B cell (primary cell): Measurements from ENCODE around the gene TMEM131L. TPM values are rescaled to one million over a fixed set of nuclear protein-coding genes. Genes with fewer than 3 reads are reported as not detected.
"Not testable (repeated sequence)": the region's sequence is repeated elsewhere in the genome, so short reads cannot be mapped to it uniquely, and the experiment has no call there.

Experiments
- ATAC-seq: fragments of 200-7000 bp; cut with Tn5 transposase; one replicate; pipeline ENCODE4 v1.10.0; 2021; ENCODE audit warnings: low read depth, mild to moderate bottlenecking, moderate number of reproducible peaks, moderate library complexity
- CTCF ChIA-PET: fragments of 350-600 bp; sonication (Branson Sonifier 250); formaldehyde crosslinking; loops from one replicate; lab custom pipeline; 2021; ENCODE audit warnings: antibody characterized with exemption, inconsistent platforms; lab: Charles Lee
- POLR2A ChIA-PET: fragments of 350-600 bp; sonication (Branson Sonifier 250); formaldehyde crosslinking; loops from one replicate; lab custom pipeline; 2021; ENCODE audit warnings: antibody characterized with exemption; lab: Charles Lee
- DNase-seq: peaks from one replicate; pipeline ENCODE4 v3.0.0; 2013
- H2AFZ ChIP-seq: 2 replicates; pipeline ENCODE4 v1.6.1; 2012; ENCODE audit warnings: mild to moderate bottlenecking, low read depth, low read length; ENCODE audit not compliant: insufficient read depth, poor library complexity, severe bottlenecking
- H3K27ac ChIP-seq, 2 donors: 1 replicate in 1 of 2; 2 replicates in 1 of 2; pipeline ENCODE4 v1.5.1; 2012 to 2013; ENCODE audit warnings: low read length in 2 of 2, mild to moderate bottlenecking in 2 of 2, moderate library complexity in 1 of 2
- H3K27me3 ChIP-seq, 4 experiments: fragments of 200-600 bp in 1 of 4; sonication (generic) in 1 of 4; replicated peaks in 1 of 4; 1 replicate in 2 of 4; 2 replicates in 2 of 4; pipeline versions ENCODE4 v1.6.1 to v1.7.0; 2013 to 2016; ENCODE audit warnings: low read length in 3 of 4, mild to moderate bottlenecking in 2 of 4, mixed read lengths in 1 of 4, moderate library complexity in 1 of 4; ENCODE audit not compliant: insufficient read depth in 4 of 4, control insufficient read depth in 3 of 4; ENCODE audit errors: control extremely low read depth in 1 of 4
- H3K36me3 ChIP-seq, 2 experiments: replicated peaks in 1 of 2; 1 replicate in 1 of 2; 2 replicates in 1 of 2; pipeline versions ENCODE4 v1.6.1 to v1.7.1; 2013; ENCODE audit warnings: low read length in 1 of 2; ENCODE audit not compliant: insufficient read depth in 2 of 2, control insufficient read depth in 1 of 2; ENCODE audit errors: control extremely low read depth in 1 of 2, extremely low read depth in 1 of 2
- H3K4me1 ChIP-seq, 2 donors: fragments of 200-600 bp in 1 of 2; sonication (generic) in 1 of 2; 1 replicate in 1 of 2; 2 replicates in 1 of 2; pipeline versions ENCODE4 v1.5.1 to v1.6.1; 2013 to 2017; ENCODE audit warnings: low read length in 2 of 2; ENCODE audit not compliant: control insufficient read depth in 2 of 2, insufficient read depth in 2 of 2
- H3K4me2 ChIP-seq: replicated peaks from 2 replicates; pipeline ENCODE3; 2012; ENCODE audit warnings: mild to moderate bottlenecking, low read depth, low read length; ENCODE audit not compliant: poor library complexity, severe bottlenecking
- H3K4me3 ChIP-seq, 5 experiments: fragments of 200-600 bp in 1 of 5; sonication (generic) in 1 of 5; 1 replicate in 3 of 5; 2 replicates in 2 of 5; pipeline versions ENCODE4 v1.5.1 to v1.7.0; 2011 to 2016; ENCODE audit warnings: low read length in 4 of 5, mild to moderate bottlenecking in 4 of 5, low read depth in 2 of 5, control low read depth in 1 of 5, moderate library complexity in 1 of 5; ENCODE audit not compliant: insufficient read depth in 1 of 5; ENCODE audit errors: control extremely low read depth in 1 of 5, extremely low read depth in 1 of 5
- H3K79me2 ChIP-seq: fragments of 200-600 bp; sonication (generic); one replicate; pipeline ENCODE4 v1.6.0; 2016; ENCODE audit warnings: low read length; ENCODE audit not compliant: control insufficient read depth, insufficient read depth
- H3K9ac ChIP-seq: fragments of 200-600 bp; sonication (generic); 2 replicates; pipeline ENCODE4 v1.6.1; 2017; ENCODE audit warnings: mild to moderate bottlenecking, low read length, moderate library complexity
- H3K9me3 ChIP-seq, 3 donors: one replicate each; pipeline versions ENCODE4 v1.6.1 to v1.7.1; 2013; ENCODE audit warnings: low read length in 2 of 3; ENCODE audit not compliant: control insufficient read depth in 2 of 3, insufficient read depth in 1 of 3; ENCODE audit errors: control extremely low read depth in 1 of 3
- H4K20me1 ChIP-seq: 2 replicates; pipeline ENCODE4 v1.6.0; 2012; ENCODE audit warnings: mild to moderate bottlenecking, low read length; ENCODE audit not compliant: insufficient read depth, control insufficient read depth, poor library complexity, severe bottlenecking
- H3K27ac Mint-ChIP-seq: one replicate; pipeline ENCODE4 v1.8.0; 2021; ENCODE audit warnings: mixed read lengths
- H3K27me3 Mint-ChIP-seq: one replicate; pipeline ENCODE4 v1.8.0; 2021; ENCODE audit warnings: mixed read lengths
- H3K4me1 Mint-ChIP-seq: one replicate; pipeline ENCODE4 v1.8.0; 2021; ENCODE audit warnings: mixed read lengths
- H3K4me3 Mint-ChIP-seq: one replicate; pipeline ENCODE4 v1.8.0; 2021; ENCODE audit warnings: mixed read lengths
- H3K9me3 Mint-ChIP-seq: one replicate; pipeline ENCODE4 v1.8.0; 2022; ENCODE audit warnings: mixed read lengths; ENCODE audit not compliant: insufficient read depth
- EZH2 ChIP-seq: IDR thresholded peaks from 2 replicates; pipeline ENCODE4 v1.6.1; 2012; ENCODE audit warnings: borderline replicate concordance, low read depth, mild to moderate bottlenecking, moderate library complexity, low read length; ENCODE audit not compliant: insufficient read depth, poor library complexity, severe bottlenecking
- WGBS: methylation state at CpG from one replicate; pipeline ENCODE4 v1.1.5; 2013; ENCODE audit warnings: missing lambda C conversion rate; ENCODE audit not compliant: insufficient coverage; 5-methylcytosine and 5-hydroxymethylcytosine counted together
- intact Hi-C: fragments of 100-400 bp; cut with micrococcal nuclease; formaldehyde crosslinking; loops from one replicate; pipeline ENCODE4 v1.10.0; 2022
- polyA minus RNA-seq: library from RNA; depleted of rRNA, polyadenylated mRNA; stranded (reverse); fragments of >200 nt; gene quantifications from 2 replicates; pipeline ENCODE4 v1.2.3, GENCODE V29; 2012
- polyA plus RNA-seq: library from polyadenylated mRNA; depleted of rRNA; stranded (reverse); fragments of >200 nt; gene quantifications from 2 replicates; pipeline ENCODE4 v1.2.3, GENCODE V29; 2012
- total RNA-seq, 2 donors: library from RNA; stranded (reverse); fragments of 120-200 nt in 1 of 2; gene quantifications; 1 replicate in 1 of 2; 2 replicates in 1 of 2; pipeline versions ENCODE4 v1.2.3 to v1.2.4, GENCODE V29; 2013 to 2022
- TF ChIP-seq, protein P1 (sequence below): fragments of 200-600 bp; IDR thresholded peaks from one replicate; pipeline ENCODE4 v1.8.0; 2022; ENCODE audit warnings: antibody characterized with exemption, mild to moderate bottlenecking

The TMEM131L gene, protein sequence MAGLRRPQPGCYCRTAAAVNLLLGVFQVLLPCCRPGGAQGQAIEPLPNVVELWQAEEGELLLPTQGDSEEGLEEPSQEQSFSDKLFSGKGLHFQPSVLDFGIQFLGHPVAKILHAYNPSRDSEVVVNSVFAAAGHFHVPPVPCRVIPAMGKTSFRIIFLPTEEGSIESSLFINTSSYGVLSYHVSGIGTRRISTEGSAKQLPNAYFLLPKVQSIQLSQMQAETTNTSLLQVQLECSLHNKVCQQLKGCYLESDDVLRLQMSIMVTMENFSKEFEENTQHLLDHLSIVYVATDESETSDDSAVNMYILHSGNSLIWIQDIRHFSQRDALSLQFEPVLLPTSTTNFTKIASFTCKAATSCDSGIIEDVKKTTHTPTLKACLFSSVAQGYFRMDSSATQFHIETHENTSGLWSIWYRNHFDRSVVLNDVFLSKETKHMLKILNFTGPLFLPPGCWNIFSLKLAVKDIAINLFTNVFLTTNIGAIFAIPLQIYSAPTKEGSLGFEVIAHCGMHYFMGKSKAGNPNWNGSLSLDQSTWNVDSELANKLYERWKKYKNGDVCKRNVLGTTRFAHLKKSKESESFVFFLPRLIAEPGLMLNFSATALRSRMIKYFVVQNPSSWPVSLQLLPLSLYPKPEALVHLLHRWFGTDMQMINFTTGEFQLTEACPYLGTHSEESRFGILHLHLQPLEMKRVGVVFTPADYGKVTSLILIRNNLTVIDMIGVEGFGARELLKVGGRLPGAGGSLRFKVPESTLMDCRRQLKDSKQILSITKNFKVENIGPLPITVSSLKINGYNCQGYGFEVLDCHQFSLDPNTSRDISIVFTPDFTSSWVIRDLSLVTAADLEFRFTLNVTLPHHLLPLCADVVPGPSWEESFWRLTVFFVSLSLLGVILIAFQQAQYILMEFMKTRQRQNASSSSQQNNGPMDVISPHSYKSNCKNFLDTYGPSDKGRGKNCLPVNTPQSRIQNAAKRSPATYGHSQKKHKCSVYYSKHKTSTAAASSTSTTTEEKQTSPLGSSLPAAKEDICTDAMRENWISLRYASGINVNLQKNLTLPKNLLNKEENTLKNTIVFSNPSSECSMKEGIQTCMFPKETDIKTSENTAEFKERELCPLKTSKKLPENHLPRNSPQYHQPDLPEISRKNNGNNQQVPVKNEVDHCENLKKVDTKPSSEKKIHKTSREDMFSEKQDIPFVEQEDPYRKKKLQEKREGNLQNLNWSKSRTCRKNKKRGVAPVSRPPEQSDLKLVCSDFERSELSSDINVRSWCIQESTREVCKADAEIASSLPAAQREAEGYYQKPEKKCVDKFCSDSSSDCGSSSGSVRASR (N-terminal part only)
- total RNA-seq = 120 and 123 TPM in 2 replicates
- 87.7 TPM for total RNA-seq (2013)
- polyA plus RNA-seq = 56.4 and 96.3 TPM in 2 replicates
- 67.0 and 132 TPM in 2 replicates for polyA minus RNA-seq

DNA sequence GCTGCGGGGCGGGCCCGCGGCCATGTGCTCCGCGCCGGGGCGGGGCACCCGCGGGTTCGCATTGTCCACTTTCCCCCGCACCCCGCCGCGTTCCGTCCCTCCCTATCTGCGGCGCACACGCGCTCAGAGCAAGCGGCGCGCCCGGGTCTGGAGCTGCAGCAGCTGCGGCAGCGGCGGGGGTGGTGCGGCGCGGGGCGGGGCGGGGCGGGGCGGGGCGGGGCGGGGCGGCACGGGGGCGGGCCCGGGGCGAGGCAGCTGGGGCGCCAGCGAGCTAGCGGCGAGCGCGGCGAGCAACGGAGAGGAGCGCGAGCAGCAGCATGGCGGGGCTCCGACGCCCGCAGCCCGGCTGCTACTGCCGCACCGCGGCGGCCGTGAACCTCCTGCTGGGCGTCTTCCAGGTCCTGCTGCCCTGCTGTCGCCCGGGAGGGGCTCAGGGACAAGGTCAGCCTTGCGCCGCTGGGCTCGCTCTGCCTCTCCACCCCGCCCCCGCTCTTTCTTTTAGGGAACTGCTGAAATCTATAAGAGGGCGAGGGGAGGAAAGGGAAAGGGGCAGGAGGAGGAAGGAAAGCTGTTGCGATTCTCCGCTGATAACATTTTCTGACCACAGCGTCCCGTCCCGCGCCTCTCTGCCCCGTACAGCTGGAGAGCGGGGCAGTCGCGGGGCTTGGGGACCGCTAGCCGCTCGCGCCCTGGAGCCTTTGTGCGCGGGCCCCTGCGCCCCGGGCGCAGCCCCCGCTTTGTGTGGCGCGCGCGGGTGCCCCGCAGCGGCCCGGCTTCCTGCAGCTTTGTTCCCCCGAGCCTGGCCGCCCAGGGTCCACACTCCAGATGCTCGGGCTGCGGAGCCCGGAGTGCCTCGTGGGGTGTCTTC lies at the start of gene TMEM131L:
Gene TMEM131L, plus strand, starts transcription at position 280 of the 868 bp plus-strand sequence. Its CDS starts 38 bp downstream, at position 318.
- peak within 1 kb of the TSS; percentile 62 to 98 (median 94) for H3K4me3 ChIP-seq
- WGBS = under 1% methylated on average over 95 of the region's 103 CpGs
- CTCF ChIA-PET = interaction anchor here (0.6 to 7.2 kb wide), 31 partner anchors 11 to 176 kb away, joined by 3 to 73 read pairs (median 5); partner anchors contain the start of gene MND1

DNA sequence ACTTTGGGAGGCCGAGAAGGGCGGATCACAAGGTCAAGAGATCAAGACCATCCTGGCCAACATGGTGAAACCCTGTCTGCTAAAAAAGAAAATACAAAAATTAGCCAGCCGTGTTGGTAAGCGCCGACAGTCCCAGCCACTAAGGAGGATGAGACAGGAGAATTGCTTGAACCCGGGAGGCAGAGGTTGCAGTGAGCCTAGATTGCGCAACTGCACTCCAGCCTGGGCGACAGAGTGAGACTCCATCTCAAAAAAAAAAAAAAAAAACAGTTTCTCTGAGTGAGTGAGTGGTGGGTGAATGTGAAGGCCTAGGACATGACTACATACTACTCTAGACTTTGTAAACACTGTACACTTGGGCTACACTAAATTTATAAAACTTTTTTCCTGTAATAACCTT lies 49.7 kb upstream of the TMEM131L start:
- H3K27me3 ChIP-seq, H3K9me3 ChIP-seq, H4K20me1 ChIP-seq, H3K4me3 Mint-ChIP-seq, DNase-seq, H3K27ac Mint-ChIP-seq, H3K27me3 Mint-ChIP-seq, H3K9ac ChIP-seq, ATAC-seq, H3K9me3 Mint-ChIP-seq, intact Hi-C loops, H3K27ac ChIP-seq, H3K4me2 ChIP-seq, H2AFZ ChIP-seq, H3K4me3 ChIP-seq, H3K36me3 ChIP-seq: not testable (repeated sequence)
- Histone ChIP-seq H3K4me1 (peaks cover 10 to 13% of the 10 kb centered on the region in 2 donors), H3K79me2 (peaks cover 11% of the 10 kb centered on the region)
- ChIA-PET CTCF (interaction anchor here (0.8 kb wide), 1 partner anchor 17 kb away, joined by 3 read pairs; no protein-coding TSS in a partner anchor), POLR2A (interaction anchor here (0.6 kb wide), 1 partner anchor 8 kb away, joined by 4 read pairs; no protein-coding TSS in a partner anchor)
- 98% methylated on average over 5 of the region's 8 CpGs for WGBS
- H3K4me1 Mint-ChIP-seq = peaks cover 17% of the 10 kb centered on the region

More for the DNA sequence above, at the start of gene TMEM131L:
- Histone ChIP-seq H3K4me1 (peaks cover 37 to 44% of the 10 kb centered on the region in 2 donors), H3K27me3 (no peaks in the 10 kb centered on the region), H3K9me3 (no peaks in the 10 kb centered on the region), H3K36me3 (peaks cover 0 to 10% of the 10 kb centered on the region in 2 experiments), H3K4me2 (peak within 1 kb of the TSS; percentile 95), H3K27ac (peak within 1 kb of the TSS; percentile 83 to 99), H3K79me2 (peaks cover 49% of the 10 kb centered on the region), H4K20me1 (peaks cover 24% of the 10 kb centered on the region), H2AFZ (peak within 1 kb of the TSS; percentile 82), H3K9ac (peak within 1 kb of the TSS; percentile 90)
- POLR2A ChIA-PET = interaction anchor here (0.6 to 4.1 kb wide), 17 partner anchors 10 to 930 kb away, joined by 3 to 31 read pairs (median 3); partner anchors contain the start of gene FBXW7
- peak; percentile 51 for ATAC-seq
- Mint-ChIP-seq H3K27ac (peak within 1 kb of the TSS; percentile 96), H3K9me3 (no peaks in the 10 kb centered on the region), H3K27me3 (no peaks in the 10 kb centered on the region), H3K4me1 (peaks cover 55% of the 10 kb centered on the region), H3K4me3 (peak within 1 kb of the TSS; percentile 94)
- intact Hi-C loops = loop anchor here (2.0 to 10.0 kb wide), 2 partner anchors 122 to 222 kb away; partner anchors contain the start of gene MND1
- peak; percentile 90 for DNase-seq
- TF ChIP-seq, protein P1, sequence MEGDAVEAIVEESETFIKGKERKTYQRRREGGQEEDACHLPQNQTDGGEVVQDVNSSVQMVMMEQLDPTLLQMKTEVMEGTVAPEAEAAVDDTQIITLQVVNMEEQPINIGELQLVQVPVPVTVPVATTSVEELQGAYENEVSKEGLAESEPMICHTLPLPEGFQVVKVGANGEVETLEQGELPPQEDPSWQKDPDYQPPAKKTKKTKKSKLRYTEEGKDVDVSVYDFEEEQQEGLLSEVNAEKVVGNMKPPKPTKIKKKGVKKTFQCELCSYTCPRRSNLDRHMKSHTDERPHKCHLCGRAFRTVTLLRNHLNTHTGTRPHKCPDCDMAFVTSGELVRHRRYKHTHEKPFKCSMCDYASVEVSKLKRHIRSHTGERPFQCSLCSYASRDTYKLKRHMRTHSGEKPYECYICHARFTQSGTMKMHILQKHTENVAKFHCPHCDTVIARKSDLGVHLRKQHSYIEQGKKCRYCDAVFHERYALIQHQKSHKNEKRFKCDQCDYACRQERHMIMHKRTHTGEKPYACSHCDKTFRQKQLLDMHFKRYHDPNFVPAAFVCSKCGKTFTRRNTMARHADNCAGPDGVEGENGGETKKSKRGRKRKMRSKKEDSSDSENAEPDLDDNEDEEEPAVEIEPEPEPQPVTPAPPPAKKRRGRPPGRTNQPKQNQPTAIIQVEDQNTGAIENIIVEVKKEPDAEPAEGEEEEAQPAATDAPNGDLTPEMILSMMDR = peak; percentile 17
- no peak for TF ChIP-seq EZH2
